ENCODE measurements around the gene DHRS9. TPM values are rescaled to one million over a fixed set of nuclear protein-coding genes. Genes with fewer than 3 reads are reported as not detected.
A peak's percentile ranks its signal among the peaks of the same experiment; 100 is the strongest.

The DHRS9 gene
- total RNA-seq, 1 experiment from 2014 or later = 0.21 TPM

DNA sequence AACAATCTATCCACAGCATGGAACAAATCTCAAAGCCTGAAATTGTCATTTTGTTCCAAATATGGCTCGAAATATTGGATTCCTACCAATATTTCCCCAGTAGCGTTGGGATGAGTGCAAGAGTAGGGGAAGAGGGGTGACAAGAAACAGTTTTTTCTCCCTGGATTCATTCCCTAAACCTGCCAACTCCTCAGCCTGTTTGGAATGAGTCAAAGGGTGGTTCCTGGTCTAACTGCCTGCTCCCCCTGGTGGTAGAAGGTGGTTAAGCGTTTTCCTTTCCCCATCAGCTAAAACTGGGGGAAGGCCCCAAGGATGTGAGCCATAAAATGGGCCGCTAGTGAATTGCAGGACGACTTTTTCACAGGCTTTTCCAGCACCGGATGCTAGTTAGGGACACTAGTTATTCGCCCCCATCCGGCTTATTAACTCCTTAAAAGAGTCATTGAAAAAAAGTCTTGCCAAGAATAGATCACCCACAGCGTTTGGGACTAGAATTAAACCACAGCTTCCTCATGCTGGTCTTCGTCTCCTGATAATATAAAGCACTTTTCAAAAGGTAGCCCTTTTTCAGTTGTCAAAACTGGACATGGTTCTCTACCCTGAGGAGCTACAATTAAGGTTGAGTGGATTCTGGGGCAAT, 72.5 kb downstream of the DHRS9 start:
- in situ Hi-C loops (cut with HindIII; ENCODE audit: low pct_unique_long_range_greater_than_20kb, low sequenced_read_pairs) (no loop called here), intact Hi-C loops (cut with micrococcal nuclease; ENCODE audit: unreplicated experiment) (no loop called here)
- Histone ChIP-seq H3K4me1 (ENCODE audit: control insufficient read depth, insufficient read depth, low read length) (no peaks in the 10 kb centered on the region), H3K27me3 (ENCODE audit: control insufficient read depth, insufficient read depth, low read length) (no peaks in the 10 kb centered on the region), H3K36me3 (ENCODE audit: control insufficient read depth, insufficient read depth, low read length) (no peaks in the 10 kb centered on the region), H3K9me3 (ENCODE audit: control insufficient read depth, insufficient read depth, low read depth, low read length) (no peaks in the 10 kb centered on the region), H3K27ac (ENCODE audit: low read length) (no peak overlapping the region), H3K4me3 (ENCODE audit: low read depth in 2 of 2, low read length in 2 of 2) (no peak overlapping the region)
- ChIA-PET CTCF (interaction anchor here (1.1 to 1.4 kb wide), 2 partner anchors 10 to 255 kb away, joined by 3 to 4 read pairs; no protein-coding TSS in a partner anchor), POLR2A (no interaction called here)
- ATAC-seq (peak; percentile 82), DNase-seq (ENCODE audit: low read depth, low spot score) (peak; percentile 52)
- TF ChIP-seq TCF7L2 (IDR thresholded peaks at IDR 0.05; ENCODE audit: low read depth, low read length) = no peak
- TF ChIP-seq, protein P1, sequence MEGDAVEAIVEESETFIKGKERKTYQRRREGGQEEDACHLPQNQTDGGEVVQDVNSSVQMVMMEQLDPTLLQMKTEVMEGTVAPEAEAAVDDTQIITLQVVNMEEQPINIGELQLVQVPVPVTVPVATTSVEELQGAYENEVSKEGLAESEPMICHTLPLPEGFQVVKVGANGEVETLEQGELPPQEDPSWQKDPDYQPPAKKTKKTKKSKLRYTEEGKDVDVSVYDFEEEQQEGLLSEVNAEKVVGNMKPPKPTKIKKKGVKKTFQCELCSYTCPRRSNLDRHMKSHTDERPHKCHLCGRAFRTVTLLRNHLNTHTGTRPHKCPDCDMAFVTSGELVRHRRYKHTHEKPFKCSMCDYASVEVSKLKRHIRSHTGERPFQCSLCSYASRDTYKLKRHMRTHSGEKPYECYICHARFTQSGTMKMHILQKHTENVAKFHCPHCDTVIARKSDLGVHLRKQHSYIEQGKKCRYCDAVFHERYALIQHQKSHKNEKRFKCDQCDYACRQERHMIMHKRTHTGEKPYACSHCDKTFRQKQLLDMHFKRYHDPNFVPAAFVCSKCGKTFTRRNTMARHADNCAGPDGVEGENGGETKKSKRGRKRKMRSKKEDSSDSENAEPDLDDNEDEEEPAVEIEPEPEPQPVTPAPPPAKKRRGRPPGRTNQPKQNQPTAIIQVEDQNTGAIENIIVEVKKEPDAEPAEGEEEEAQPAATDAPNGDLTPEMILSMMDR (IDR thresholded peaks at IDR 0.05) = peak; percentile 92
- no TSS peak for BruUV-seq (replicated peaks)

DNA sequence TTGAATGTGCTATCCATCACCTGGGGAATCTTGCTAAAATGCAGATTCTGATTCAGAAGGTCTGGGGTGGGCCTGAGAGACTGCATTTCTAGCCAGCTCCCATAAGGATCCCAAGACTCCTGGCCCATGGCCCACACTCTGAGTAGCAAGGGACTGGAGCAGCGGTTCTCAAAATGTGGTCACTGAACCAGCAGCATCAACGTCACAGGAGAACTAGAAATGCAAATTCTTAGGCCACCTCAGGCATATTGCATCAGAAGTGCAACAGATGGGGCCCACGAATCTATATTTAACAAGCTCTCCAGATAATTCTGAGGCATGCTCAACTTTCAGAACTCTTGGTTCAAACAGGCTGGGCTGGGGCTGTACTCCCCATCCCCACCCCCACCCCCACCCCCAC, 74.6 kb downstream of the DHRS9 start:
- BruUV-seq (replicated peaks) = no TSS peak
- CTCF ChIA-PET = no interaction called here
- H3K27me3 ChIP-seq (ENCODE audit: control insufficient read depth, insufficient read depth, low read length) = no peaks in the 10 kb centered on the region
- H3K4me1 ChIP-seq (ENCODE audit: control insufficient read depth, insufficient read depth, low read length) = no peaks in the 10 kb centered on the region
- no peak overlapping the region for H3K27ac ChIP-seq (ENCODE audit: low read length)
- in situ Hi-C loops (cut with HindIII; ENCODE audit: low pct_unique_long_range_greater_than_20kb, low sequenced_read_pairs) = no loop called here
- ATAC-seq (no peak), DNase-seq (ENCODE audit: low read depth, low spot score) (no peak)
- intact Hi-C loops (cut with micrococcal nuclease; ENCODE audit: unreplicated experiment) = no loop called here
- H3K4me3 ChIP-seq (ENCODE audit: low read depth in 2 of 2, low read length in 2 of 2) = no peak overlapping the region
- POLR2A ChIA-PET = no interaction called here
- no peaks in the 10 kb centered on the region for H3K36me3 ChIP-seq (ENCODE audit: control insufficient read depth, insufficient read depth, low read length)
- TF ChIP-seq, protein P1 (IDR thresholded peaks at IDR 0.05) = no peak
- TF ChIP-seq SIN3A (IDR thresholded peaks at IDR 0.05; ENCODE audit: borderline replicate concordance, insufficient read depth, low read depth, low read length) = no peak
- H3K9me3 ChIP-seq (ENCODE audit: control insufficient read depth, insufficient read depth, low read depth, low read length) = no peaks in the 10 kb centered on the region

Other genes with a start within 250 kb of the DHRS9 start
- gene SPC25, start 179.1 kb upstream of the DHRS9 start, total RNA-seq (2021; ENCODE audit: unreplicated experiment) = 21.1 TPM
- not detected for gene G6PC2, start 168.3 kb upstream of the DHRS9 start, total RNA-seq (2021; ENCODE audit: unreplicated experiment)
- gene ABCB11, start 38.2 kb upstream of the DHRS9 start, total RNA-seq (2021; ENCODE audit: unreplicated experiment) = 0.05 TPM